Endothelial cell of umbilical vein (primary cell): ENCODE results near the gene C16orf95. TPM values are rescaled to one million over a fixed set of nuclear protein-coding genes. Genes with fewer than 3 reads are reported as not detected.

Source experiments
- BruUV-seq: library from RNA; stranded (reverse); fragments of 400-500 nt; replicated peaks from 2 replicates; lab custom pipeline; 2021; lab: Mats Ljungman, UMichigan
- CTCF ChIA-PET: fragments of 300-600, 350-600 bp; sonication (Branson Sonifier 250); formaldehyde crosslinking; loops from one replicate; lab custom pipeline; 2021; ENCODE audit warnings: antibody characterized with exemption, inconsistent platforms; lab: Charles Lee
- POLR2A ChIA-PET: fragments of 300-600, 350-600 bp; sonication (Branson Sonifier 250); formaldehyde crosslinking; loops from one replicate; lab custom pipeline; 2021; ENCODE audit warnings: antibody characterized with exemption, inconsistent platforms; lab: Charles Lee
- DNase-seq: peaks from one replicate; pipeline ENCODE4 v3.0.0-alpha.2; 2011; ENCODE audit warnings: low read depth, low spot score
- FAIRE-seq: peaks from 2 replicates; lab custom pipeline; 2011; peaks lifted over from hg19 to GRCh38; lab: Jason Lieb, UNC
- H2AFZ ChIP-seq: 2 replicates; pipeline ENCODE4 v1.6.0; 2012; ENCODE audit warnings: low read depth, low read length, control low read depth, inconsistent platforms
- H3K27ac ChIP-seq: 2 replicates; pipeline ENCODE4 v1.5.1; 2011; ENCODE audit warnings: low read depth, mild to moderate bottlenecking, control low read depth, low read length, moderate library complexity; ENCODE audit not compliant: insufficient read depth
- H3K27me3 ChIP-seq, 2 experiments: 2 replicates each; pipeline versions ENCODE4 v1.6.0 to v1.6.1; 2011; ENCODE audit warnings: low read length in 2 of 2, mixed read lengths in 1 of 2; ENCODE audit not compliant: control insufficient read depth in 2 of 2, insufficient read depth in 2 of 2
- H3K36me3 ChIP-seq, 2 experiments: 2 replicates in 1 of 2; 3 replicates in 1 of 2; pipeline ENCODE4 v1.5.1; 2011; ENCODE audit warnings: low read length in 2 of 2, mild to moderate bottlenecking in 1 of 2, moderate library complexity in 1 of 2; ENCODE audit not compliant: control insufficient read depth in 2 of 2, insufficient read depth in 2 of 2; ENCODE audit errors: extremely low read depth in 1 of 2
- H3K4me1 ChIP-seq: 3 replicates; pipeline ENCODE4 v1.5.1; 2011; ENCODE audit warnings: mild to moderate bottlenecking, low read length; ENCODE audit not compliant: control insufficient read depth, insufficient read depth; ENCODE audit errors: extremely low read depth
- H3K4me2 ChIP-seq: 2 replicates; pipeline ENCODE4 v1.6.1; 2011; ENCODE audit warnings: low read length, control low read depth, mixed read lengths; ENCODE audit not compliant: insufficient read depth
- H3K4me3 ChIP-seq, 3 experiments: fragments of 200-600 bp in 1 of 3; sonication (generic), shearing (Covaris generic) in 1 of 3; replicated peaks in 1 of 3; 2 replicates each; pipeline ENCODE4 v1.5.1; 2011 to 2016; ENCODE audit warnings: control low read depth in 3 of 3, low read length in 3 of 3, mild to moderate bottlenecking in 2 of 3, inconsistent platforms in 1 of 3, low read depth in 1 of 3, moderate library complexity in 1 of 3; ENCODE audit not compliant: insufficient read depth in 1 of 3
- H3K79me2 ChIP-seq: 2 replicates; pipeline ENCODE4 v1.6.0; 2012; ENCODE audit warnings: low read length, inconsistent platforms; ENCODE audit not compliant: control insufficient read depth, insufficient read depth
- H3K9ac ChIP-seq: replicated peaks from 2 replicates; pipeline ENCODE3; 2011; ENCODE audit warnings: low read length, control low read depth; ENCODE audit not compliant: insufficient read depth; ENCODE audit errors: extremely low read depth
- H3K9me1 ChIP-seq: replicated peaks from 3 replicates; pipeline ENCODE4 v1.6.0; 2011; ENCODE audit warnings: mild to moderate bottlenecking, low read length; ENCODE audit not compliant: control insufficient read depth, insufficient read depth; ENCODE audit errors: extremely low read depth
- H3K9me3 ChIP-seq: replicated peaks from 2 replicates; pipeline ENCODE4 v1.5.1; 2012; ENCODE audit warnings: low read length, inconsistent platforms; ENCODE audit not compliant: control insufficient read depth, insufficient read depth
- H4K20me1 ChIP-seq: replicated peaks from 2 replicates; pipeline ENCODE3; 2011; ENCODE audit warnings: mild to moderate bottlenecking, low read length; ENCODE audit not compliant: control insufficient read depth, insufficient read depth; ENCODE audit errors: extremely low read depth
- EZH2 ChIP-seq: IDR thresholded peaks from 2 replicates; pipeline ENCODE4 v1.6.1; 2012; ENCODE audit warnings: borderline replicate concordance, low read depth, mild to moderate bottlenecking, moderate library complexity, low read length, inconsistent platforms; ENCODE audit not compliant: severe bottlenecking
- FOS ChIP-seq: IDR thresholded peaks from 2 replicates; pipeline ENCODE4 v1.6.1; 2011; ENCODE audit warnings: mild to moderate bottlenecking, low read length, moderate library complexity, borderline replicate concordance; ENCODE audit not compliant: insufficient read depth
- GATA2 ChIP-seq: IDR thresholded peaks from 2 replicates; pipeline ENCODE4 v1.7.0; 2011; ENCODE audit warnings: low read depth, mild to moderate bottlenecking, moderate library complexity, mixed read lengths, low read length; ENCODE audit not compliant: insufficient read length, insufficient read depth
- JUN ChIP-seq: IDR thresholded peaks from 2 replicates; pipeline ENCODE4 v1.6.1; 2011; ENCODE audit warnings: borderline replicate concordance, low read depth; ENCODE audit not compliant: insufficient read length, insufficient read depth
- MAX ChIP-seq: IDR thresholded peaks from 2 replicates; pipeline ENCODE4 v1.6.1; 2011; ENCODE audit not compliant: insufficient read depth, insufficient read length
- MYC ChIP-seq: IDR thresholded peaks from one replicate; pipeline ENCODE4 v1.6.1; 2011; ENCODE audit warnings: mild to moderate bottlenecking, low read depth, low read length
- POLR2A ChIP-seq: IDR thresholded peaks from 2 replicates; pipeline ENCODE4 v1.6.1; 2012; ENCODE audit warnings: low read depth, mild to moderate bottlenecking, control low read depth, low read length
- POLR2AphosphoS5 ChIP-seq: IDR thresholded peaks from 2 replicates; pipeline ENCODE4 v1.6.1; 2012; ENCODE audit warnings: low read depth, mild to moderate bottlenecking, control low read depth, low read length, moderate library complexity; ENCODE audit not compliant: insufficient read depth
- dilution Hi-C: fragments of 300-500 bp; cut with MboI; formaldehyde crosslinking; loops from one replicate; pipeline ENCODE4 v1.15.0; 2019; ENCODE audit warnings: low sequenced_read_pairs; ENCODE audit not compliant: extremely low pct_ligation_motif_present
- intact Hi-C: fragments of 100-400 bp; cut with micrococcal nuclease; formaldehyde crosslinking; loops from one replicate; pipeline ENCODE4 v1.10.0; 2022
- polyA plus RNA-seq, 4 experiments: library from polyadenylated mRNA; depleted of rRNA in 3 of 4; stranded (reverse) in 3 of 4; unstranded in 1 of 4; fragments of >200 nt; gene quantifications; 2 replicates each; pipeline versions ENCODE4 v1.2.1 to v1.2.3, GENCODE V29; 2011 to 2012; ENCODE audit warnings: missing spikeins in 1 of 4
- total RNA-seq: library from RNA; stranded (reverse); gene quantifications from 2 replicates; pipeline ENCODE4 v1.2.3, GENCODE V29; 2021
- TF ChIP-seq, protein P1 (sequence below), 2 donors: IDR thresholded peaks; 1 replicate in 1 of 2; 2 replicates in 1 of 2; pipeline ENCODE4 v1.5.1; 2011; ENCODE audit warnings: low read length in 2 of 2, mild to moderate bottlenecking in 2 of 2, moderate library complexity in 2 of 2, control low read depth in 1 of 2, inconsistent platforms in 1 of 2, low read depth in 1 of 2; ENCODE audit not compliant: insufficient read depth in 1 of 2; ENCODE audit errors: extremely low read depth in 1 of 2

C16orf95 gene
- total and polyA plus RNA-seq, 2 donors (not counting 3 experiments of a cell fraction or from before 2014, with no cell fraction given): 4.0 to 6.6 TPM

DNA sequence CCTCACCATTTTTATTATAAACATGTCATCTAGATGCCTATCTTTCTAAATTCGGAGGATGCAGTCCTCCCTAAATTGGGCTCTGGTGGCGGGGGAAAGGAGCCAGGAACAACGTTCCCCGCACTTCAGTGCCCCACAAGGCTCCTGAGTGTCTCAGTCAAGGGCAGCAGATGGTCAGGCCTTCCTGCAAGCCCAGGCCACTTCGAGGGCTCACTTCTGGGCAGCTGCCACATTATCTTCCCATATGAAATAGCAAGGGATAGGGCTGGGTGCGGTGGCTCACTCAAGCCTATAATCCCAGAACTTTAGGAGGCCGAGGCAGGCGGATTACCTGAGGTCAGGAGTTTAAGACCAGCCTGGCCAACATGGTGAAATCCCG is 34.1 kb upstream of the C16orf95 start:
- Histone ChIP-seq H3K4me3 (no peak overlapping the region), H3K9ac (no peak overlapping the region), H3K79me2 (no peaks in the 10 kb centered on the region), H3K27ac (no peak overlapping the region), H4K20me1 (no peaks in the 10 kb centered on the region), H2AFZ (no peak overlapping the region), H3K4me1 (no peaks in the 10 kb centered on the region), H3K9me3 (no peaks in the 10 kb centered on the region), H3K27me3 (no peaks in the 10 kb centered on the region), H3K9me1 (no peaks in the 10 kb centered on the region), H3K36me3 (peaks cover 0 to 7% of the 10 kb centered on the region in 2 experiments), H3K4me2 (no peak overlapping the region)
- dilution Hi-C loops (no loop called here), intact Hi-C loops (no loop called here)
- DNase-seq (no peak), FAIRE-seq (no peak)
- CTCF ChIA-PET: interaction anchor here (1.0 kb wide), 1 partner anchor 25 kb away, joined by 3 read pairs; no protein-coding TSS in a partner anchor
- TF ChIP-seq EZH2 (no peak), MYC (no peak), JUN (no peak), POLR2AphosphoS5 (no peak), FOS (no peak), GATA2 (no peak), POLR2A (no peak), MAX (no peak)
- TF ChIP-seq, protein P1, sequence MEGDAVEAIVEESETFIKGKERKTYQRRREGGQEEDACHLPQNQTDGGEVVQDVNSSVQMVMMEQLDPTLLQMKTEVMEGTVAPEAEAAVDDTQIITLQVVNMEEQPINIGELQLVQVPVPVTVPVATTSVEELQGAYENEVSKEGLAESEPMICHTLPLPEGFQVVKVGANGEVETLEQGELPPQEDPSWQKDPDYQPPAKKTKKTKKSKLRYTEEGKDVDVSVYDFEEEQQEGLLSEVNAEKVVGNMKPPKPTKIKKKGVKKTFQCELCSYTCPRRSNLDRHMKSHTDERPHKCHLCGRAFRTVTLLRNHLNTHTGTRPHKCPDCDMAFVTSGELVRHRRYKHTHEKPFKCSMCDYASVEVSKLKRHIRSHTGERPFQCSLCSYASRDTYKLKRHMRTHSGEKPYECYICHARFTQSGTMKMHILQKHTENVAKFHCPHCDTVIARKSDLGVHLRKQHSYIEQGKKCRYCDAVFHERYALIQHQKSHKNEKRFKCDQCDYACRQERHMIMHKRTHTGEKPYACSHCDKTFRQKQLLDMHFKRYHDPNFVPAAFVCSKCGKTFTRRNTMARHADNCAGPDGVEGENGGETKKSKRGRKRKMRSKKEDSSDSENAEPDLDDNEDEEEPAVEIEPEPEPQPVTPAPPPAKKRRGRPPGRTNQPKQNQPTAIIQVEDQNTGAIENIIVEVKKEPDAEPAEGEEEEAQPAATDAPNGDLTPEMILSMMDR (IDR thresholded peaks at IDR 0.05; ENCODE audit: extremely low read depth in 1 of 2, insufficient read depth in 1 of 2, low read depth in 1 of 2, low read length in 2 of 2): no peak
- no TSS peak for BruUV-seq
- POLR2A ChIA-PET: no interaction called here
